ENCODE results near the gene ADAM12. TPM values are rescaled to one million over a fixed set of nuclear protein-coding genes. Genes with fewer than 3 reads are reported as not detected.

The ADAM12 gene
- polyA plus RNA-seq, 1 of the 3 experiments (the other 2 are of a cell fraction) = 25.0 TPM

GRCh38 chr10:126012485-126012884 is 375.8 kb downstream of the ADAM12 start:
- Histone ChIP-seq H3F3A (replicated peaks; ENCODE audit: insufficient read depth) (no peaks in the 10 kb centered on the region), H3K79me2 (ENCODE audit: insufficient read depth) (no peaks in the 10 kb centered on the region), H3K27ac (ENCODE audit: low read depth in 2 of 2, low read length in 1 of 2) (no peak overlapping the region), H3K4me3 (ENCODE audit: low read depth in 2 of 2, low read length in 1 of 2) (no peak overlapping the region), H3K36me3 (replicated peaks in 1 of 2; ENCODE audit: control insufficient read depth in 1 of 2, insufficient read depth in 2 of 2, low read length in 1 of 2) (peaks cover 5 to 9% of the 10 kb centered on the region in 2 experiments), H4K20me1 (ENCODE audit: insufficient read depth) (no peaks in the 10 kb centered on the region), H3K9ac (no peak overlapping the region), H3K27me3 (ENCODE audit: insufficient read depth) (no peaks in the 10 kb centered on the region), H3K4me1 (ENCODE audit: control insufficient read depth in 1 of 2, insufficient read depth in 2 of 2, low read depth in 1 of 2, low read length in 1 of 2) (peaks cover 4 to 5% of the 10 kb centered on the region in 2 experiments; a peak in 3 of 4 replicates), H3K4me2 (no peak overlapping the region), H3K9me3 (peaks cover 5% of the 10 kb centered on the region), H2AFZ (ENCODE audit: low read depth) (no peak overlapping the region), H3K9me2 (no peaks in the 10 kb centered on the region)
- TF ChIP-seq POLR2AphosphoS5 (IDR thresholded peaks at IDR 0.05; ENCODE audit: low read depth, low read length) (no peak), NRF1 (IDR thresholded peaks at IDR 0.05; ENCODE audit: low read depth, low read length) (no peak), MAX (IDR thresholded peaks at IDR 0.05; ENCODE audit: low read depth) (no peak), FOXM1 (IDR thresholded peaks at IDR 0.05; ENCODE audit: low read depth) (no peak), RXRA (IDR thresholded peaks at IDR 0.05; ENCODE audit: borderline replicate concordance, low read depth) (no peak), FOSL2 (IDR thresholded peaks at IDR 0.05; ENCODE audit: borderline replicate concordance, low read depth) (peak; percentile 7; the same call in 1 of the 2 replicates), IRF3 (IDR thresholded peaks at IDR 0.05; ENCODE audit: low read depth, low read length) (no peak)
- CTCF ChIA-PET = interaction anchor here (0.7 kb wide), 1 partner anchor 33 kb away, joined by 4 read pairs; no protein-coding TSS in a partner anchor
- DNase-seq = no peak
- WGBS (ENCODE audit: low lambda C conversion rate) = 90% methylated on average over 2 of the region's 2 CpGs
- POLR2A ChIA-PET = no interaction called here

GRCh38 chr10:126011995-126012394 is 376.3 kb downstream of the ADAM12 start:
- no peak overlapping the region for H3K27ac ChIP-seq (ENCODE audit: low read depth in 2 of 2, low read length in 1 of 2)
- no peaks in the 10 kb centered on the region for H3K9me2 ChIP-seq
- H3F3A ChIP-seq (replicated peaks; ENCODE audit: insufficient read depth) = no peaks in the 10 kb centered on the region
- no peaks in the 10 kb centered on the region for H3K79me2 ChIP-seq (ENCODE audit: insufficient read depth)
- DNase-seq = no peak
- POLR2A ChIA-PET = no interaction called here
- H2AFZ ChIP-seq (ENCODE audit: low read depth) = no peak overlapping the region
- H3K36me3 ChIP-seq (replicated peaks in 1 of 2; ENCODE audit: control insufficient read depth in 1 of 2, insufficient read depth in 2 of 2, low read length in 1 of 2) = peaks cover 5 to 9% of the 10 kb centered on the region in 2 experiments
- CTCF ChIA-PET = interaction anchor here (1.3 kb wide), 1 partner anchor 10 kb away, joined by 3 read pairs; no protein-coding TSS in a partner anchor
- no peak overlapping the region for H3K4me3 ChIP-seq (ENCODE audit: low read depth in 2 of 2, low read length in 1 of 2)
- peaks cover 4 to 5% of the 10 kb centered on the region in 2 experiments; a peak in 3 of 4 replicates for H3K4me1 ChIP-seq (ENCODE audit: control insufficient read depth in 1 of 2, insufficient read depth in 2 of 2, low read depth in 1 of 2, low read length in 1 of 2)
- no peaks in the 10 kb centered on the region for H3K27me3 ChIP-seq (ENCODE audit: insufficient read depth)
- peaks cover 5% of the 10 kb centered on the region for H3K9me3 ChIP-seq
- no peak overlapping the region for H3K9ac ChIP-seq
- TF ChIP-seq MXI1 (IDR thresholded peaks at IDR 0.05; ENCODE audit: low read depth, low read length) (no peak), SIN3A (IDR thresholded peaks at IDR 0.05; ENCODE audit: borderline replicate concordance, low read depth, low read length) (no peak), EZH2phosphoT487 (IDR thresholded peaks at IDR 0.05; ENCODE audit: borderline replicate concordance, low read depth) (no peak), RAD21 (IDR thresholded peaks at IDR 0.05; ENCODE audit: low read length) (no peak), CHD2 (IDR thresholded peaks at IDR 0.05; ENCODE audit: low read length, partially characterized antibody) (no peak), NRF1 (IDR thresholded peaks at IDR 0.05; ENCODE audit: low read depth, low read length) (no peak)
- no peaks in the 10 kb centered on the region for H4K20me1 ChIP-seq (ENCODE audit: insufficient read depth)
- H3K4me2 ChIP-seq = no peak overlapping the region
- WGBS (ENCODE audit: low lambda C conversion rate) = 94% methylated on average over 5 of the region's 5 CpGs

All from SK-N-SH (cell line).